ENCODE results near the gene ZIM2.
A peak's percentile ranks its signal among the peaks of the same experiment; 100 is the strongest.
"Not testable (repeated sequence)": the region's sequence is repeated elsewhere in the genome, so short reads cannot be mapped to it uniquely, and the experiment has no call there.

The ZIM2 gene

DNA sequence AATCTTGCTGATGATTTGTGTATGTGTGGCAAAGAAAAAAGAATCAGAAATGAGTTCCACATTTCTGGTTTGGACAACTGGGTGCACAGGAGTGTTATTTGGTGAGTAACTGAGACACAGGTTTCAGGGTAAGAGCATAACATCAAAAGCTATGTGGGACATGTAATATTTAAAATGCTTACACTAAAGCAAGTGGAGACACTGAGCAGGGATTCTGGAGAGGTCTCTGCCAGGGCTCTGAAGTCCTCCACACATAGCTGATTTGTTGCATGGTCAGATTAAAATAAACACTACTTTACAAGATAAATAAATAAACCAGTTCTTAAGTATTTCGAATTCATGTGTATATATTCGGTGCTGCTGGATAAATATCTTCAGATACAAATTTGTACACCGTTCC is 16.3 kb upstream of the ZIM2 start:
- Mint-ChIP-seq H3K4me3 (no peak overlapping the region), H3K27ac (no peak overlapping the region), H3K27me3 (no peaks in the 10 kb centered on the region), H3K9me3 (peaks cover 37 to 46% of the 10 kb centered on the region in 2 donors), H3K4me1 (no peaks in the 10 kb centered on the region)
- ATAC-seq (no peak), DNase-seq (no peak)

DNA sequence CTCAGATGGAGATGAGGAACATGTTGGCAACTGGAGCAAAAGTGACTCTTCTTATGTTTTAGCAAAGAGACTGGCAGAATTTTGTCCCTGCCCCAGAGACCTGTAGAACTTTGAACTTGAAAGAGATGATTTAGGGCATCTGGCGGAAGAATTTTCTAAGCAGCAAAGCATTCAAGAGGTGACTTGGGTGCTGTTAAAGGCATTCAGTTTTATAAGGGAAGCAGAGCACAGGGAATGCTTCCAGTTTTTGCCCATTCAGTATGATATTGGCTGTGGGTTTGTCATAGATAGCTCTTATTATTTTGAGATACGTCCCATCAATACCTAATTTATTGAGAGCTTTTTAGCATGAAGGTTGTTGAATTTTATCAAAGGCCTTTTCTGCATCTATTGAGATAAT is 11.8 kb upstream of the ZIM2 start:
- not testable (repeated sequence) for H3K27me3 Mint-ChIP-seq, H3K4me3 Mint-ChIP-seq, H3K4me1 Mint-ChIP-seq, H3K27ac Mint-ChIP-seq, DNase-seq, ATAC-seq
- peaks cover 38 to 61% of the 10 kb centered on the region in 2 donors for H3K9me3 Mint-ChIP-seq

DNA sequence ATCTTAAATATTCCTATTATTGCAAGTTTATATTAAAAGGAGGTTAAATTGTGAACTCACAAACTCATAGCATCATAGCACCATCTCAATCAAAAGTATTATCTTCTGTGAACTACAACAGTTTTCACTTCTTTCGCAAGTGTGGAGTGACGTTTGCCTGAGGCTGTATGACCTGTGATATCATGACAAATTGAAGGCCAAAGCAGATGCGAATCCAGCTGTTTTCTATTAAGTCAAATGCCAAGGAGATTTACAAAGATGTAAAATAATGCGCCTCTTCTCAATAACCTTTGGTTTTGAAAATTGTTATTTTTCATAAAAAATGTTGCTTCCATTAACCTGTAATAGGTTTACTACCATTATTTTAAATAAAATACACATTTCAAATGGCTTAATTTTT is 7.6 kb upstream of the ZIM2 start:
- Mint-ChIP-seq H3K9me3 (peaks cover 25 to 44% of the 10 kb centered on the region in 2 donors), H3K27me3 (no peaks in the 10 kb centered on the region), H3K4me1 (no peaks in the 10 kb centered on the region), H3K27ac (no peak overlapping the region), H3K4me3 (no peak overlapping the region)
- ATAC-seq, result no peak
- DNase-seq, result no peak

DNA sequence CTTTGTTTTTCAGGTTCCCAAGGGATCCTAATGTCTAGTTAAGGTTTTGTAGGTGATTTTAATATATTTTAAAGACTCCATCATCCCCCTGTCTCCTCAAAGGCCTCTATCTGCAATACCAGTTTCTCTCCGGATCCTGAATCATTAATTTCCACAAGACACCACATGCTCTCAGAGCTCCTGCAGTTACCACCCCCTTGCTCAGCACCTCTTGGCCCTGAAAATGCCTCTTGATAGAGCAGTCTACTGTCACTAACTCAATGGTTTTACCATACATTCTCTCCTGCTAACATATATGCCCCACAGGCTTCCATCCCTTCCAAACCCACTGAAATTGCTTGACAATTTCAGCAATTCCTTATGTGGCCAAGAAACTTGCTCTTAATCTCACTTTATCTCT is 1.9 kb upstream of the ZIM2 start:
- ATAC-seq (no peak), DNase-seq (no peak)
- peaks cover 16% of the 10 kb centered on the region for H3K27me3 Mint-ChIP-seq
- peaks cover 7% of the 10 kb centered on the region for H3K4me1 Mint-ChIP-seq
- peaks cover 19 to 34% of the 10 kb centered on the region in 2 donors for H3K9me3 Mint-ChIP-seq
- H3K27ac Mint-ChIP-seq, result no peak overlapping the region
- H3K4me3 Mint-ChIP-seq, result no peak overlapping the region

DNA sequence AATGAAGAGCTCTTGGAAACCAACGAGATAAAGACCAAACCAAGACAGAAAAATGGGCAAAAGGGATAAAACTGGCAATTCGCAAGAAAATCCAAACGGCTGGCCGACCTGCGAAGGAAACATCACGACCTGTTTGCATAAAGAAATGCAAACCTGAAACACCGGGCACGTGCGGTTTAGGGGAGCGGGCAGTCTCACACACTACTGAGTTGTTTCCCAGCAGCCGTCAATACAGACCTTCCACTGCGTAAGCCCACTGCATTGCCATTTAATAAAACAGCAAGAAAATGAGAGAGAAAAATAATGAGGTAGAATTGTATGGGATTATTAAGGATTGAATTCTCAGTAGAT is 642 bp upstream of the ZIM2 start:
- Mint-ChIP-seq H3K9me3 (peaks cover 17 to 32% of the 10 kb centered on the region in 2 donors), H3K27me3 (peaks cover 20% of the 10 kb centered on the region), H3K4me1 (peaks cover 9% of the 10 kb centered on the region), H3K4me3 (no peak overlapping the region), H3K27ac (no peak overlapping the region)
- DNase-seq (no peak), ATAC-seq (no peak)

DNA sequence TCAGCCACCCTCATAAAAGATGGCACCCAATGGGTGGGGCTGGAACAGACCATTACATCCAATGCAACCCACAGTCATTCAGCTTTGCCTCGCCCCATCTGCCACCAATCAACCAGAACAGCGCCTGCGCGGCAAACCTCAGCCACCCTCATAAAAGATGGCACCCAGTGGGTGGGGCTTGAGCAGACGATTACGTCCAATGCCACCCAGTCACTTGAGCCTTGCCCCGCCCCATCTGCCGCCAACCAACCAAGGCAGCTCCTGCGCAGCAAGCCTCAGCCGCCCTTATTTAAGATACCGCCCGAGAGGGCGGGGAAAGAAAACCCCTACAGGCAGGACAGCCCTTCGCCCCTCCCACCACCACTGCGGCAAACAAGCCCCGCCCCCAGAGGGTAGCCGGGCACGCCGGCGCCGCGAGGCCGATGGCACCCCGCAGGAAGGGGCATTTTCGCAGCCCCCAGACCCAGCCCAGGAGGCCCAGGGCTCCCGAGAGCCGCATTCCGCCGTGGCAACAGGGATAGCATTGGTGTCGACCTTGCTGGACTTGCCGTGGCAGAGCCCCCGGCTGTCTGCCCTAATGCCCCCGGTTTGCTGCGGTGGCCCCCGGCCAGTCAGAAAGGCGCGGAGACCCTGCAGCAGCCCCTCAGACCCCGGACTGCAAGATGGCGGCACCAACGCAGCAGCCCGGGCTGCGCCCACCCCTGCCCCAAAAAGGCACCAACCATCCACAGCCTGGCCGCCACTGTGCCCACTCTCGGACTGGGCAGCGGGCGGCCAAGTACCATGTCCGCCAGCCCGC is 675 bp downstream of the ZIM2 start:
- peaks cover 28 to 46% of the 10 kb centered on the region in 2 donors for H3K9me3 Mint-ChIP-seq
- H3K4me3 Mint-ChIP-seq, result peak overlapping the region; percentile 12 to 39
- H3K27me3 Mint-ChIP-seq, result peaks cover 20% of the 10 kb centered on the region
- peak; percentile 5 to 30 for DNase-seq
- ATAC-seq, result peak; percentile 37
- H3K27ac Mint-ChIP-seq, result no peak overlapping the region
- peaks cover 9% of the 10 kb centered on the region for H3K4me1 Mint-ChIP-seq

DNA sequence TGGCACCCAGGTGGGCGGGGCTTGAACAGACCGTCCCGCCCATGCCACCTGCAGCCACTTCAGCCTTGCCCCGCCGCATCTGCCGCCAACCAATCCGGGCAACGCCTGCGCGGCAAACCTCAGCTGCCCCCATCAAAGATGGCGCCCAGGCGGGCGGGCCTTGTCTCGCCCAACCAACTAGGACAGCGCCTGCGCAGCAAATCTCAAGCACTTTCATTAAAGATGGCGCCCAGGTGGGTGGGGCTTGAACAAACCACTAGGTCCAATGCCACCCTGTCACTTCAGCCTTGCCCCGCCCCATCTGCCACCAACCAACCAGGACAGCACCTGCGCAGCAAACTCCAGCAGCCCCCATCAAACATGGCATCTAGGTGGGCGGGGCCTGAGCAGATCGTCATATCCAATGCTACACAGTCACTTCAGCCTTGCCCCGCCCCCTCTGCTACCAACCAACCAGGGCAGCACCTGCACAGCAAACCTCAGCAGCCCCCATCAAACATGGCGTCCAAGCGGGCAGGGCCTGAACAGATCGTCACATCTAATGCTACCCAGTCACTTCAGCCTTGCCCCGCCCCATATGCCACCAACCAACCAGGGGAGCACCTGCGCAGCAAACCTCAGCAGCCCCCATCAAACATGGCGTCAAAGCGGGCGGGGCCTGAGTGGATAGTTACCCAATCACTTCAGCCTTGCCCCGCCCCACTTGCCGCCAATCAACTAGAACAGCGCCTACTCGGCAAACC is 1.4 kb downstream of the ZIM2 start:
- peak; percentile 27 to 48 for DNase-seq
- peaks cover 20% of the 10 kb centered on the region for H3K27me3 Mint-ChIP-seq
- peak overlapping the region in 1 of 2 donors; percentile 71 for H3K27ac Mint-ChIP-seq
- H3K9me3 Mint-ChIP-seq, result peaks cover 30 to 52% of the 10 kb centered on the region in 2 donors
- H3K4me3 Mint-ChIP-seq, result peak overlapping the region; percentile 12 to 39
- peaks cover 9% of the 10 kb centered on the region for H3K4me1 Mint-ChIP-seq
- peak; percentile 66 for ATAC-seq

DNA sequence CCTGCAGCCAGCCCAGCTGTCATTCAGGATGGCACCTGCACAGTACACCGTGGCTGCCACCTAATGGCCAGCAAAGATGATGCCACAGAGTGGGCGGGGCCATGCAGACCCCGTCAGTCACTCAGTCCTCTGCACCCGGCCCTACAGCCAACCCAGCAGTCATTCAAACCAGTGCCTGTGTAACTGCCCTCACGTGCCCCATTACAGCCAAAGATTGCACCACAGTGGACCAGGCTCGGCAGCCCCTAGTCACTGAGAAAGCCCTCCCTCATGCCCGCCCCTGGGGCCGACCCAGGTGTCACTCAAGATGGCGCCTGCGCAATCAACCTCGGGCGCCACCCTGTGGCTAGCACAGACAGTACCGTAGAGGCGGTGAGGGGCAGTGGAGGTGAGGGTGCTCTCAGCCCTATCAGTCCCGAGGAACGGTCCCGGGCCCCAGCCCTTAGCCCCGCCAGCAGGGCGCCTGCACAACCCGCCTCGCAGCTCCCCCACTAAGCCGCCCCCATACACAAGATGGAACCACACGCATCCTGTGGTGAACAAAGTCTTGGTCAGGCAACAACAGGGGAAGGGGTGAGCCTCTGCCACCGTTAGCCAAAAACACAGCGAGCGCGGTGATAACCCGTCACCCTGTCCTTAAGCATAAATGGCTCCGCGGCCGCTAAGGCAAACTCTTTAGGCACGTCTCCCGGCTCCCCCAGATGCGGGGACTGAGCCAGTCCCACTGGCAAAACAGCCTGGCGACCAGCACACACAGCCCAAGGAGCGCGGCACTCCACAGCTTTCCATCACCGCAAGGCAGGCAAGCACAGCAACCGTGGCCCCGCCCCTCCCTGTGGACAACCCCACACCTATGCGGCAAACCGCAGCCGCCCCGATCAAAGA is 2.3 kb downstream of the ZIM2 start:
- Mint-ChIP-seq H3K4me1 (peaks cover 9% of the 10 kb centered on the region), H3K9me3 (peaks cover 33 to 56% of the 10 kb centered on the region in 2 donors), H3K4me3 (peak overlapping the region; percentile 38 to 56), H3K27ac (peak overlapping the region in 1 of 2 donors; percentile 37), H3K27me3 (peaks cover 20% of the 10 kb centered on the region)
- peak; percentile 44 for ATAC-seq
- DNase-seq, result peak; percentile 11 to 19

DNA sequence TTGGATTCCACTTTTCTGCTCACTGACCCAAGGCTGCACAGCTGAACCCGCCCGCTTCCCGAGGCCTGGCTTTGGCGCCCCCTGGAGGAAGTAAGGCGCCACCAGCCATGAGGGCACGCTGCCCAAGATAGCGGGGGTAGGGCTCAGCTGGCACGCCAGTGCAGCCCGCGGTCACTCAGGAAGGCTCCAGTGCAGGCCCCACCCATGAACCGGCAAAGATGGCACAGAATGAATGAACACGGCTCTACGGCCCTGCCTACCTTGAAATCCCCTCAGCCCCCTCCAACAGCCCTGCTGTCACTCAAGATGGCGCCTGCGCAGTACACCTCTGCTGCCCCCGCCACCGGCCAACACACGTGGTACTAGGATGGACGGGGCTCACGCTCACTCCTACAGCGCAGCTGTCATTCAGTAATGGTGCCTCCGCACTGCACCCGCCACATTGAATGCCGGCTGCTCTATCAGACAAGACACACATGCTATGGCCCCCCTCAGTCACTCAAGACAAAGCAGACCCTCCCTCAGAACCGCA is 3.0 kb downstream of the ZIM2 start:
- ATAC-seq (peak; percentile 50), DNase-seq (peak in 1 of 2 donors; percentile 18)
- Mint-ChIP-seq H3K27me3 (peaks cover 20% of the 10 kb centered on the region), H3K9me3 (peaks cover 33 to 60% of the 10 kb centered on the region in 2 donors), H3K4me3 (peak overlapping the region; percentile 38 to 56), H3K4me1 (peaks cover 9% of the 10 kb centered on the region), H3K27ac (peak overlapping the region in 1 of 2 donors; percentile 37)

DNA sequence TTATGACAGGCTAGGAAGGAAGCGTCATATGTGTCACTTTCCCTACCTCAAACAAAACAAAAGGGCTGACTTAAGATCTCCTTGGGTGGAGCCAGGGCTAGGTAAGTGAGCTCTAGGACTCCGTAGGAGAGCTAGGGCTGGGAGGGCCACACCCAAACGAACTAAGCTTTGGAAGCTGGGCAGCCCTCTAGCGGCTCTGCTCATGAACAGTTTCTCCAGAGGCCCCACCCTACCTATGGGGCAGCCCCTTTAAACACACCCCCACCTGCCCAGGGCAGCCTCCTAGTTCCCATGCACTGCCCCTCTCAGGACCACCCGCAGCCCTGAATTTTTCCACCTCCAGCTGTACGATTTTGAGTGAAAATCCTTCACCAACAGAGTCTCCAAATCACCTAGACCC is 3.5 kb downstream of the ZIM2 start:
- peaks cover 9% of the 10 kb centered on the region for H3K4me1 Mint-ChIP-seq
- peaks cover 20% of the 10 kb centered on the region for H3K27me3 Mint-ChIP-seq
- DNase-seq, result no peak
- H3K9me3 Mint-ChIP-seq, result peaks cover 38 to 66% of the 10 kb centered on the region in 2 donors
- H3K27ac Mint-ChIP-seq, result no peak overlapping the region
- no peak overlapping the region for H3K4me3 Mint-ChIP-seq
- ATAC-seq, result no peak

DNA sequence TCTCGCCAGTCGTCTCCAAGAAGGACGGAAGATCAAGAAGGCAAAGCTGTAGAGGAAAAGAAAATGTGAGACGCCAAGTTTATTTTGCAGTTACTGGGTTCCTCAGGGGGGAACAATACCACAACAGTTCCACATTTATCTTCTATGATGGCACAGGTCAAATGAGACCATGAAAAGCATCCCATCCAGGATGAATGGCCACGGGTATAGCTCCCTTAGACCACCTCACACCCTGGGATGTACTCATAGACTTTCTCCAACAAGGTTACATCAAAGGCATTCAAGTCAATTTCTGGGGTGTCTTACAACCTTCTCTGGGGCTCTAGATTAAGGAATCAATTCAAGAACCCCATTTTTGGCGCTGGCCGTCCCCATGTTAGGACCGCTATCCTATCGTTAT is 4.5 kb downstream of the ZIM2 start:
- DNase-seq (no peak), ATAC-seq (no peak)
- H3K4me1 Mint-ChIP-seq, result peaks cover 9% of the 10 kb centered on the region
- no peak overlapping the region for H3K4me3 Mint-ChIP-seq
- H3K27ac Mint-ChIP-seq, result no peak overlapping the region
- H3K27me3 Mint-ChIP-seq, result peaks cover 20% of the 10 kb centered on the region
- peaks cover 36 to 61% of the 10 kb centered on the region in 2 donors for H3K9me3 Mint-ChIP-seq

DNA sequence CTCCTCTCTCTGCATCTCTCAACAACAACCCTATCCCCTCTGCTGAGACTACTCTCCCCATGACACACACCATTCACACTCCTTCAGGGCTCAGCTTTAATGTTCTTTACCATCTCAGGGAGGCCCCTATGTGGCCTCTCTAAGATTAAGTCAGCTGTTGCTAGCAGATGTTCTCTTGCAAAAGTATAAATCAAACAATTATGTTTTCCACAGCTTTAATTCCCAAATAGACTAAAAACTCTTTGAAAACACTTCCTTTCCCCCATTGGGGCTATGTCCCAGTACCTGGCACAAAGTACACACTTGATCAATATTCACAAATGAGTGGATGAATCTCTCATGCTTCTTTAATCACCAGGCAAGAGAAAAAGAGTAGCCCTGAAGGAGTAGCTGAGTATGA is 5.1 kb downstream of the ZIM2 start:
- Mint-ChIP-seq H3K27ac (no peak overlapping the region), H3K4me1 (peaks cover 9% of the 10 kb centered on the region), H3K4me3 (no peak overlapping the region), H3K9me3 (peaks cover 32 to 55% of the 10 kb centered on the region in 2 donors), H3K27me3 (peaks cover 20% of the 10 kb centered on the region)
- DNase-seq (no peak), ATAC-seq (no peak)

DNA sequence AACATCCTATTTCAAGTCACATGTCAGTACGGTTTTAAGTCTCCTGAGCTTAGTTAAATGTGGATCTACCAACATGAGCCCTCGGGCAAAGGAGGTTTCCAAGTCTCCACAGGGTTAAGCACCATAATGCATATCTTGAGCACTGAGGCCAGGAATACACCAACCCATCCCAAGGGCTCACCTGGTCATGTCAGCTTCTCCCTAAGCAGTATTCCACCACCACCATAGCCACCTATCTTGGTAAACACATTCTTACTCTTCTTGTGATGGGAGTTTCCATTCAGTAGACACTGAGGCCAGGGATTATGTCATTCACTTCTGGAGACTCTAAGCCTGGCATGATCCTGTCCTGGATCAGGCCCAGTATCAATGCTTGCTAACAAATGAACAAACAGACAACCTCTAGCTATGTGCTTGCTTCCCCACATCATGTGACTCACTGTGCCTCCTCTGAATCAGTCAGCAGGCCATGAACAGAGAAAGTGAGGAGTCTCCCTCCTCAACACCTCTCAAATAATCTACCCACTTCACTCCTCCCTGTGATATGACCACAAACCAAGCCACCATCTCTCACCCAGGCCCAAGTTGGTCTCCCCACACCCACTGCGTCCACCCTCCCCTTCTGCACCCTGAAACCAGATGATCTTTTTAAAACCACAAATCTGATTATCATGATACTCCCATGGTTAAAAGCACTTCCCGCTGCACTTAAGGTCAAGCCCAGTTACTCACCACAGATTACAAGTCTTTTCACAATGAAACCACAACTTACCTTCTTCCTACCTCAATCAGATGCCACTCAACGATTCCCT is 5.8 kb downstream of the ZIM2 start:
- DNase-seq (no peak), ATAC-seq (no peak)
- Mint-ChIP-seq H3K4me1 (peaks cover 9% of the 10 kb centered on the region), H3K27ac (no peak overlapping the region), H3K9me3 (peaks cover 32 to 55% of the 10 kb centered on the region in 2 donors), H3K4me3 (no peak overlapping the region), H3K27me3 (peaks cover 20% of the 10 kb centered on the region)

DNA sequence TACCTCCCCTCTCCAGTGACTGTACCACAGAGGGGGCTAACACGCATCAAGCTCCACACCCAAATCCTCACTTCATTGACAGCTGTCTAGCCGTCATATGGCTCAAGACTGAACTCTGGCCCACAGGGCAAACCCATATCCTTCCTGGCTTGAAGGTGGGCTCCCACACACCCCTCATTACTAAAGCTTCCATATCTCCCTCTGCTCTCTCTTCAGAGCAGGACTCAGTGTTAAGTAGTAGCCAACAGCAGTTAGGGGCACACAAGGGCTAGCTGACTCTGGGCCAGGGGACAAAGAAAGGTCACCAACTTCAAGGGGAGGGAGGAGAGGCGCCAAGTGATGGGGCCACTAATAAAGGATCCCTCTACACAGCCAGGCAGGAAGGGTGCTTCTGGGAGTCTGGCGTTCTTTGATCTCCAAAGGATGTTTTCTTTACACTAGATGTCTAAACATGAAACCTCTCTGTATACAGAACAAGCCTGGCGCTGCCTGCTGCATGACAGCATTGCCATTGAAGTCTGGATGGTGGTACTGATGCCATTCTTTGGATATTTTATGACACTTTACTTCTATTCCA is 8.1 kb downstream of the ZIM2 start:
- no peak for DNase-seq
- Mint-ChIP-seq H3K27ac (no peak overlapping the region), H3K9me3 (peaks cover 26 to 49% of the 10 kb centered on the region in 2 donors), H3K4me1 (peaks cover 2% of the 10 kb centered on the region), H3K27me3 (peaks cover 4% of the 10 kb centered on the region), H3K4me3 (no peak overlapping the region)
- no peak for ATAC-seq
